GM19438 (cell line): ENCODE measurements around the gene OSMR.
"Not testable (repeated sequence)": the region's sequence is repeated elsewhere in the genome, so short reads cannot be mapped to it uniquely, and the experiment has no call there.

Experiments
- ATAC-seq: cut with Tn5 transposase; IDR thresholded peaks from one replicate; pipeline ENCODE4 v1.9.1; 2021; ENCODE audit warnings: low read depth; ENCODE audit not compliant: unreplicated experiment

Gene OSMR

DNA sequence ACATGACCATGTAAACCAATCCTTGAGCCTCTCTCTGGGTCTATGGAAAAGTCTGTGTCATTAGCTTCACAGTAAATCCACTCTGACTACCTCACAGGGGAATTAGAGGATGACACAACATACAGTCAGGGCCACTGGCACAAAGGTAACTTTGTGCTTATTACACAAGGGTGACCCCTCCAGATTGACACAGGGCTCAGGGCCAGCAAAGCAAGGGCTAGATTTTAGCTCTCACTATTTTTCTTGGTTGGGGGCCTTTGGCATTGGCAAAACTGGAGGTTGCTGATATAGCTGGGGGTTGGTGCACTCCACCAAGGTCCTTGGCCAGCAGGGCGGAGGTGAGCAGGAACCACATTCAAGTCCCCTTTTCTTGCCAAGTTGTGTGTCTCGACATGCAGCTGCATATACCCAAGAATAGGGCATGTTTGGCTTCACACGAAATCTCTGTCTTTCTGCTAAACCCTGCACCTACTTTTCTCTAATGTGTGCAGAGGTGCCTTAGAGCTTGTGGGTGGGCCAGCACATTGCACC lies 15.2 kb upstream of the OSMR start:
- no peak for ATAC-seq

GRCh38 chr5:38831117-38831516 lies 14.7 kb upstream of the OSMR start:
- ATAC-seq, result no peak

DNA sequence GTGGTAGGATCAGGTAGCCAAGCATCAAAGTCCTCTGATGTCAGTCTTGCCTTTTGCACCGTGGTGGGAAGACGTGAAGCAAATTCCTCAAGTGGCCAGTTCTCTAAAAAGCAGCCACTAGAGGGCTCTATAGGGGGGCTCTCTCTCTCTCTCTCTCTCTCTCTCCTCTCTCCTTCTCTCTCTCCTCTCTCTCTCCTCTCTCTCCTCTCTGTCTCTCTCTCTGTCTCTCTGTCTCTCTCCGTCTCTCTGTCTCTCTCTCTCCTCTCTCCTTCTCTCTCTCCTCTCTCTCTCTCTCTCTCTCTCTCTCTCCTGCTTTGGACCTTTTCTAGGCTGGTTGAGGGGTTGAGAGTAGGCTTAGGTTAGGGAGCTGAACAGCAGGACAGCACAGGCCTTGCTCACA lies 13.9 kb upstream of the OSMR start:
- no peak for ATAC-seq

DNA sequence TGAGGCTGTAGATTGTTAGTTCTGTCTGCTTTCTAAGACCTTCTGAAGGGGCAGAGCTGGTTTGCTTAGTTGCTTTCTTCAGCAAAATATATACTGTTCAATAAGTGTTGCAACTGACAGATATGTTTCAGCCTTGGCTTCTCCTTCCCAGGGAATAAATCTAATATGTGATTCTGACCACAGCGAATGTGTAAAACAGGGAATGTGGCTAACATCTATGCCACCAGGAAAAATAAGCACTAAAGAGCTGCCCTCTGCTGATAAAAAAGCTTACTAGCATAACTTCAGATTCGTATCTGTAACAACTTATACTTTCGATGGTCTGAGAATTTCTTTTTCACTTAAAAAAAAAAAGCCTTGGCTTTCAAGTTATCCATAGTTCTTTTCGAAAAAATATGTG lies 13.0 kb upstream of the OSMR start:
- no peak for ATAC-seq

- ATAC-seq, result no peak
Observed at GRCh38 chr5:38835887-38836286, 9.9 kb upstream of the OSMR start.

- ATAC-seq, result no peak
Observed at GRCh38 chr5:38837416-38837815, 8.4 kb upstream of the OSMR start.

DNA sequence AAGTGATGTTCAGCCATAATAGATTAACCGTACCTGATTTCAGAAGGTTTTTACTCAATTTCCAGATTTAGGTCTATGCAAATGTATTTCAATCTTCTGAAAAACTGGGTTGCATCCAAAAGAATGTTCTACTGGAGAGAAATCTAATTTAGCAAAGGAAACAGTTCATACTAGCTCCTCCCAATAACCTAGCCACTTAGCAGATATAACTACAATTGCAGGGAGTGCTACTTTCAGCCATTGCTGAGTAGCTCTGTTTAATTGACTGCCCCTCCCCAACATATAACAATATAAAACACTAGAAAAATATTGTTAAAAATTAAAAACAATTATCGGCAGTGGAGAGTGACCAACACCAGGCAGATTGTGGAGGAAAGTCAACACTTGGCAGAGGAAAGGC lies 7.9 kb upstream of the OSMR start:
- ATAC-seq, result no peak

DNA sequence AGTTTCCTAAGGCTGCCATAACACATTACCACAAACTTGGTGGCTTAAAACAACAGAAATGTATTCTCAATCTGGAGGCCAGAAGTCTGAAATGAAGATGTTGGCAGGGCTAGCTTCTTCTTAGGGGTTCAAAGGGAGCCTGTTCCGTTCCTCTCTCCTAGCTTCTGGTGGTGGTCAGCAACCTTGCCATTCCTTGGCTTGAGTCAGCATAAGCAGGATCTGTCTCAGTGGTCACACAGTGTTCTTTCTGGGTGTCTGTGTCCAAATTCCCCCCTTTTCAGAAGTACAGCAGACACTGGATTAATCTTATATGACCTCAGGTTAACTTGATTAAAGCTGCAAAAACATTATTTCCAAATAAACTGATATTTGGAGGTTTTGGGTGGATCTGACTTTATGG lies 2.1 kb upstream of the OSMR start:
- ATAC-seq, result no peak

DNA sequence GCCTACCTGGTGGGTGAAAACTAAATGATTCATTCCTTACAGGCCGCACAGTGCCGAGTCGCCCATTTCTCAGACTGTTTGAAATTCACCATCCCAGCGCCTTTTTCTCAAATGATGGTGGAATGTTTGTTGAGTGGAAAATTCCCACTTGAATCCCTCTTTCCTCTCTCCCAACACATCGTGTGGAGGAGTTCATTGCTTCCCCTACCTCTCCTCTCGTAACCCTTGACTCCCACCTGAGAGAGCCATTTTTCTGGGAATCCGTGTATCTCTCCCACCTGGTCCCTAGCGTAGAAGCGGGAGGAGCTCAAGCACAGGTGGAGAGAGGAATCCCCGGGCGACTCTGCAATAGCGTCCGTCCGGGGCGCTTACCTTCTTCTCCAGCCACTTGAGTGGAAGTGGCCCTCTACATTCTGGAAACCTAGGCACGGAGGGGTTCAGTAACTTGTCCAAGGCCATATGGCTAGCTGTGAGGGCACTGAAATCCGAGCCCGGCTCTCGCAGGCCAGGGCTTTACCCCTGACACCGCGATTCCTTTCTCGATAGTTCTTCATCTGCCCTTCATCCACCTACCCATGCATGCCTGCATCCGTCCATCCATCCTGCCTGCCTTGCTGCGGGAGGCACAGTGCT lies 683 bp downstream of the OSMR start:
- ATAC-seq, result no peak

GRCh38 chr5:38847559-38848347 lies 1.9 kb downstream of the OSMR start:
- no peak for ATAC-seq

DNA sequence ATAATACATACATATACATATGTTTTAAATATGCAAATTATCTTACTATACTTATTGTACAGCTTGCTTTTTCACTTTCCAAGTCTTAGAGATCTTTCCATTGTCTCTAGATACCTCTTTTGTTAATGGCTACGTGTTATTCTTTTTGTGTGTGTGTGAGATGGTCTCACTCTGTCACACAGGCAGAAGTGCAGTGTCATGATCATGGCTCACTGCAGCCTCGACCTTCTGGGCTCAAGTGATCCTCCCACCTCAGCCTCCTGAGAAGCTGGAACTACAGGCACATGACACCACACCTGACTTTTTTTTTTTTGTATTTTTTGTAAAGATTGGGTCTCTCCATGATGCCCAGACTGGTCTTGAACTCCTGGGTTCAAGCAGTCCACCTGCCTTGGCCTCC lies 2.8 kb downstream of the OSMR start:
- no peak for ATAC-seq

DNA sequence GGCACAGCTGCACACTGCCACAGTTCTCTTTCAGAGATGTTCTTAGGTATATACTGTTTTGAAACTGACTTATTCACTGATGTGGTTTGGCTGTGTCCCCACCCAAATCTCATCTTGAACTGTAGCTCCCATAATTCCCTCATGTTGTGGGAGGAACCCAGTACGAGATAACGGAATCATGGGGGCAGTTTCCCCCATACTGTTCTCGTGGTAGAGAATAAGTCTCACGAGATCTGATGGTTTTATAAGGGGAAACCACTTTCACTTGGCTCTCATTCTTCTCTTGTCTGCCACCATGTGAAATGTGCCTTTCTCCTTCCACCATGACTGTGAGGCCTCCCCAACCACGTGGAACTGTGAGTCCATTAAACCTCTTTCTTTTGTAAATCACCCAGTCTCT lies 5.8 kb downstream of the OSMR start:
- ATAC-seq, result not testable (repeated sequence)

DNA sequence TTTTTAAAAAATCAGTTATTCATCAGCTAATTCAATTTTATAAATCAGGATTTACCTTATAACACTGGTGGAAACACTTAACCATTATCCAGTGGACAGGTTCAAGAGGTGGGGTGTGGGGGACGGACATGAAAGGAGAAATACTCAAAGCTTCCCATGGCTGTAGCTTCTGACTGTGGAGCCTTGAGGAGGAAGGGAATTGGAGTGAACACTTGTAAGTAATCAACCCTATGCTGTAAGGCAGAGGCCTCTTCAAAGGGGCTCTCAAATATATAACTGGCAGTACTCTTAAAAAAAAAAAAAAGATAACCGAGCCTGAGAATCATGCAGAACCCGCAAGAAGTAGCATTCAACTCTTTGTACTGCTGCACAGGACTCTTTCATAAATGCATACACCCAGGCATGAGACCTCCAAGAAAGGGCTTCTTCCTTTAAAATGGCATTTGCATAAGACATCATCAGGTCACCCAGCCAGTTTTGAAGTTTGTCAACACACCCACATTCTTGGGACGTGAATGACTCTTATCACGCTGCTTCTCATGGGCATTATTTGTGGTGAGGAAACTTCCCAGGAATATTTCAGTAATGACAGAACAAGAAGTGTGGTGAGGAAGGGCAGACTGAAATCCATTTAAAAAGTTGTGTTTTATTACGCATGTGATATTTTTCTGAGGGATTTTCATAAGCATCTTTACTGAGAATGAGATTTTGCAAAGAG lies 8.1 kb downstream of the OSMR start:
- no peak for ATAC-seq

GRCh38 chr5:38854907-38855306 lies 9.1 kb downstream of the OSMR start:
- no peak for ATAC-seq

GRCh38 chr5:38856660-38857059 lies 10.8 kb downstream of the OSMR start:
- no peak for ATAC-seq

DNA sequence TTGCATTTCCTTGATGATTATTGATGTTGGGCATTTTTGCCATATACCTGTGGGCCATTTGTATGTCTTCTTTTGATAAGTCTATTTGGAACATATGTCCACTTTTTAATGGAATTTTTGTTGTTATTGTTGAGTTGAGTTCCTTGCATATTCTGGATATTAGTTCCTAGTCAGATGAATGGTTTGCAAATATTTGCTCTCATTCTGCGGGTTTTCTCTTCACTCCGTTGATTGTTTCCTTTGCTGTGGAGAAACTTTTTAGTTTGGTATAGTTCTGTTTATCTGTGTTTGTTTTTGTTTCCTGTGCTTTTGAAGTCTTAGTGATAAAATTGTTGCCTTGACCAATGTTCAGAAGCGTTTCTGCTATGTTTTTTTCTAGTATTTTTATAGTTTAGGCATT lies 13.0 kb downstream of the OSMR start:
- no peak for ATAC-seq

DNA sequence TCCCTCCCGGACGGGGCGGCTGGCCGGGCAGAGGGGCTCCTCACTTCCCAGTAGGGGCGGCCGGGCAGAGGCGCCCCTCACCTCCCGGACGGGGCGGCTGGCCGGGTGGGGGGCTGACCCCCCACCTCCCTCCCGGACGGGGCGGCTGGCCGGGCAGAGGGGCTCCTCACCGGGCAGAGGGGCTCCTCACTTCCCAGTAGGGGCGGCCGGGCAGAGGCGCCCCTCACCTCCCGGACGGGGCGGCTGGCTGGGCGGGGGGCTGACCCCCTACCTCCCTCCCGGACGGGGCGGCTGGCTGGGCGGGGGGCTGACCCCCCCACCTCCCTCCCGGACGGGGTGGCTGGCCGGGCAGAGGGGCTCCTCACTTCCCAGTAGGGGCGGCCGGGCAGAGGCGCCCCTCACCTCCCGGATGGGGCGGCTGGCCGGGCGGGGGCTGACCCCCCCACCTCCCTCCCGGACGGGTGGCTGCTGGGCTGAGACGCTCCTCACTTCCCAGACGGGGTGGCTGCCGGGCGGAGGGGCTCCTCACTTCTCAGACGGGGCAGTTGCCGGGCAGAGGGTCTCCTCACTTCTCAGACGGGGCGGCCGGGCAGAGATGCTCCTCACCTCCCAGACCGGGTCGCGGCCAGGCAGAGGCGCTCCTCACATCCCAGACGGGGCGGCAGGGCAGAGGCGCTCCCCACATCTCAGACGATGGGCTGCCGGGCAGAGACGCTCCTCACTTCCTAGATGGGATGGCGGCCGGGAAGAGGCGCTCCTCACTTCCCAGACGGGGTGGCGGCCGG lies 16.4 kb downstream of the OSMR start:
- ATAC-seq, result not testable (repeated sequence)

- ATAC-seq, result no peak
Observed at GRCh38 chr5:38866362-38867031, 20.7 kb downstream of the OSMR start.

GRCh38 chr5:38867032-38867398 lies 21.2 kb downstream of the OSMR start:
- ATAC-seq, result no peak

- no peak for ATAC-seq
Observed at GRCh38 chr5:38867416-38867815, 21.6 kb downstream of the OSMR start.
